Hepatocyte (in vitro differentiated cells): ENCODE measurements around the gene VPS54.

ENCODE experiments used
- CTCF ChIP-seq: fragments of 200-600 bp; sonication (generic); IDR thresholded peaks from 2 replicates; pipeline ENCODE4 v1.5.1; 2016; ENCODE audit warnings: antibody characterized with exemption, mild to moderate bottlenecking; ENCODE audit not compliant: poor library complexity
- EZH2phosphoT487 ChIP-seq: fragments of 200-600 bp; sonication (generic); IDR thresholded peaks from one replicate; pipeline ENCODE4 v1.6.1; 2018; ENCODE audit warnings: antibody characterized with exemption, mild to moderate bottlenecking, low read depth, moderate library complexity; ENCODE audit not compliant: unreplicated experiment, severe bottlenecking

DNA sequence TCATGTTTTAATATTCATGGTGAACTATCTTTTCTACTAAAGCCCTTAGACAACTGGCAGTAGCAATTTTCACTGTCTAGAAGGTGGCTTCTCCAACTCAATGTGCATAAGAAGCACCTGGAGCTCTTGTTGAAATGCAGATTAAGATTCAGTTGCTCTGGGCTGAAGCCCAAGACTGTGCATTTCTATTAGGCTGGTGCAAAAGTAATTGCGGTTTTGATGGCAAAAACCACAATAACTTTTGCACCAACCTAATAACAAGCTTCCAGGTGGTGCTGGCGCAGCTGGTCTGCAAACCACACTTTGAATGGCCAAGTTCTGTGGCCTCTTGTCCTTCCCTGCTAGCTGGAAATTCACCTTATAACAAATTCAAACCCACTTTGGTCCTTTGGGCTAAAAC is 26.7 kb upstream of the VPS54 start:
- no peak for TF ChIP-seq EZH2phosphoT487
- no peak for TF ChIP-seq CTCF
